ENCODE data around the gene SGK2.

Gene SGK2

GRCh38 chr20:43543138-43543537 lies 15.7 kb upstream of the SGK2 start:
- H2BK5ac ChIP-seq (ENCODE audit: low read depth, low read length, poor library complexity): no peak overlapping the region
- H3K23ac ChIP-seq (ENCODE audit: low read length): no peak overlapping the region
- WGBS (ENCODE audit: extremely low coverage, insufficient coverage, insufficient read length): no CpG with 5 or more reads among the region's 5 CpGs
- no peaks in the 10 kb centered on the region for H3K27me3 ChIP-seq (ENCODE audit: insufficient read depth, low read length)
- no peak overlapping the region for H3K4ac ChIP-seq (ENCODE audit: low read depth, low read length)
- no peak overlapping the region for H2BK120ac ChIP-seq (ENCODE audit: insufficient read depth, low read length, poor library complexity)
- no peak overlapping the region for H4K91ac ChIP-seq (ENCODE audit: low read depth, low read length)
- H3K4me1 ChIP-seq (ENCODE audit: control insufficient read depth in 1 of 2, insufficient read depth in 2 of 2, low read length in 2 of 2): no peaks in the 10 kb centered on the region
- no peak overlapping the region for H3K18ac ChIP-seq (ENCODE audit: low read length)
- H2AK5ac ChIP-seq (ENCODE audit: low read length): no peak overlapping the region
- no peak overlapping the region for H4K12ac ChIP-seq (ENCODE audit: low read depth, low read length)
- H3K14ac ChIP-seq (ENCODE audit: low read length): no peak overlapping the region
- H3K79me1 ChIP-seq (ENCODE audit: low read length): no peaks in the 10 kb centered on the region
- peaks cover 0 to 1% of the 10 kb centered on the region in 2 experiments for H3K36me3 ChIP-seq (ENCODE audit: control insufficient read depth in 1 of 2, insufficient read depth in 2 of 2, low read length in 2 of 2)
- no peak overlapping the region for H3K4me2 ChIP-seq (ENCODE audit: low read length)
- no peaks in the 10 kb centered on the region for H3K79me2 ChIP-seq (ENCODE audit: control insufficient read depth, insufficient read depth, low read length, poor library complexity)
- no peak overlapping the region for H2AFZ ChIP-seq (ENCODE audit: insufficient read depth, low read length, poor library complexity)
- H3K9ac ChIP-seq (ENCODE audit: low read length): no peak overlapping the region
- H4K8ac ChIP-seq (ENCODE audit: low read depth, low read length): no peak overlapping the region
- no peak overlapping the region for H2BK12ac ChIP-seq (ENCODE audit: low read length)
- peaks cover 9% of the 10 kb centered on the region for H3K9me3 ChIP-seq (ENCODE audit: insufficient read depth, low read depth, low read length)
- H3K4me3 ChIP-seq (ENCODE audit: low read depth, low read length): no peak overlapping the region
- no peak overlapping the region for H3K27ac ChIP-seq (ENCODE audit: low read depth, low read length)
- no peak for DNase-seq

DNA sequence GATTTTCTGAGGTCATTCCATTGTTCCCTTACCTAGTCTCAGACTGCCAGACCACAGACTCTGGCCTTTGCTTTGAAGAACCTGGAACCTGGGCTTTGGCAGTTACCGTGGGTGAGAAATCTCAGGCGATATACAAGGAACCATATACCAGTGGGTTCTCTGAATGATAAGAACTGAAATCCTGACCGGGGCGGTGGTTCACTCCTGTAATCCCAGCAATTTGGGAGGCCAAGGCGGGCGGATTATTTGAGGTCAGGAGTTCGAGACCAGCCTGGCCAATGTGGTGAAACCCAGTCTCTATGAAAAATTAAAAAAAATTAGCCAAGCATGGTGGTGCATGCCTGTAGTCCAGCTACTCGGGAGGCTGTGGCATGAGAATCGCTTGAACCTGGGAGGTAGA lies 14.3 kb upstream of the SGK2 start:
- no peaks in the 10 kb centered on the region for H3K4me1 ChIP-seq (ENCODE audit: control insufficient read depth in 1 of 2, insufficient read depth in 2 of 2, low read length in 2 of 2)
- H2AFZ ChIP-seq (ENCODE audit: insufficient read depth, low read length, poor library complexity): no peak overlapping the region
- H2AK5ac ChIP-seq (ENCODE audit: low read length): no peak overlapping the region
- H3K9me3 ChIP-seq (ENCODE audit: insufficient read depth, low read depth, low read length): peaks cover 7% of the 10 kb centered on the region
- H3K4ac ChIP-seq (ENCODE audit: low read depth, low read length): no peak overlapping the region
- H3K79me2 ChIP-seq (ENCODE audit: control insufficient read depth, insufficient read depth, low read length, poor library complexity): no peaks in the 10 kb centered on the region
- H3K79me1 ChIP-seq (ENCODE audit: low read length): no peaks in the 10 kb centered on the region
- H3K27me3 ChIP-seq (ENCODE audit: insufficient read depth, low read length): no peaks in the 10 kb centered on the region
- no CpG with 5 or more reads among the region's 9 CpGs for WGBS (ENCODE audit: extremely low coverage, insufficient coverage, insufficient read length)
- no peak overlapping the region for H2BK5ac ChIP-seq (ENCODE audit: low read depth, low read length, poor library complexity)
- no peak overlapping the region for H3K23ac ChIP-seq (ENCODE audit: low read length)
- no peak overlapping the region for H3K27ac ChIP-seq (ENCODE audit: low read depth, low read length)
- no peak overlapping the region for H2BK12ac ChIP-seq (ENCODE audit: low read length)
- no peak overlapping the region for H4K8ac ChIP-seq (ENCODE audit: low read depth, low read length)
- no peak overlapping the region for H4K91ac ChIP-seq (ENCODE audit: low read depth, low read length)
- H3K4me2 ChIP-seq (ENCODE audit: low read length): no peak overlapping the region
- no peak overlapping the region for H3K9ac ChIP-seq (ENCODE audit: low read length)
- no peak overlapping the region for H4K12ac ChIP-seq (ENCODE audit: low read depth, low read length)
- H2BK120ac ChIP-seq (ENCODE audit: insufficient read depth, low read length, poor library complexity): no peak overlapping the region
- no peak for DNase-seq
- no peak overlapping the region for H3K18ac ChIP-seq (ENCODE audit: low read length)
- H3K36me3 ChIP-seq (ENCODE audit: control insufficient read depth in 1 of 2, insufficient read depth in 2 of 2, low read length in 2 of 2): peaks cover 0 to 3% of the 10 kb centered on the region in 2 experiments
- H3K14ac ChIP-seq (ENCODE audit: low read length): no peak overlapping the region
- H3K4me3 ChIP-seq (ENCODE audit: low read depth, low read length): no peak overlapping the region

DNA sequence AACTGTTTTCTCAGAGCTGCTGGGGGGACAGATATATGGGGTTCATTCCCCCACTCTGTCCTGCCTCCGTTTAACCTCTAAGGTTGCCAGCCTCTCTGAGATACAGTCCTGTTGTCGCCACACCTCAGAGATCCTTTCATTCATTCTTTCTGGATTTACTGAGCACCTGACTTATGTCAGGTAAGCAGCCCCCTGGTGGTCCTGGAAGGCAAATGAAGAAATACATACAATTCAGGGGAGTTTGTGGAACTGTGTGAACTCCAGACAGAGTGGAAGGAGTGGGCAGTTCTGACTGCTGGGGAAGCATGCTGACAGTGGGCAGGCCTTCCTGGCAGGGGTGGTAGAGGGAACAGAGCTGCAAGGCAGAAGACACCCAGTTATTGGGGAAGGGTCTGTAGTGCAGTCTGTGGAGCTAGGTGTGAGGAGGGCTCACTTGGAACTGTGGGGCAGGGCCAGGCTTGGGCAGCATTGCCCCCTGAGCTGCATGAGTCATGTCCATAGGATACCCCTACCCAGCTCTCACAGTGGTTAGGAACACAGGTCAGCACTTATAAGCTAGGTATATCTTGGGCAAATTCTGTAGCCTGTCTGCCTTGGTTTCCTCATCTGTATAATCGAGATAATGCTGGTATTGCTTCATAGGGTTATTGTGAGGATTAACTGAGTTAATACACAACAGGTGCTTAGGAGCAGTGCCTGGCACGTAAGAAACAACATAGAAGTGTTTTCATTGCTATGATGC lies 12.8 kb upstream of the SGK2 start:
- H3K27ac ChIP-seq (ENCODE audit: low read depth, low read length): no peak overlapping the region
- no peak overlapping the region for H3K9ac ChIP-seq (ENCODE audit: low read length)
- no peak overlapping the region for H2AFZ ChIP-seq (ENCODE audit: insufficient read depth, low read length, poor library complexity)
- H3K9me3 ChIP-seq (ENCODE audit: insufficient read depth, low read depth, low read length): peaks cover 7% of the 10 kb centered on the region
- peaks cover 0 to 3% of the 10 kb centered on the region in 2 experiments for H3K36me3 ChIP-seq (ENCODE audit: control insufficient read depth in 1 of 2, insufficient read depth in 2 of 2, low read length in 2 of 2)
- no CpG with 5 or more reads among the region's 4 CpGs for WGBS (ENCODE audit: extremely low coverage, insufficient coverage, insufficient read length)
- H3K27me3 ChIP-seq (ENCODE audit: insufficient read depth, low read length): no peaks in the 10 kb centered on the region
- no peak overlapping the region for H3K18ac ChIP-seq (ENCODE audit: low read length)
- no peak overlapping the region for H3K4me3 ChIP-seq (ENCODE audit: low read depth, low read length)
- H2BK120ac ChIP-seq (ENCODE audit: insufficient read depth, low read length, poor library complexity): no peak overlapping the region
- H2AK5ac ChIP-seq (ENCODE audit: low read length): no peak overlapping the region
- H4K8ac ChIP-seq (ENCODE audit: low read depth, low read length): no peak overlapping the region
- H3K14ac ChIP-seq (ENCODE audit: low read length): no peak overlapping the region
- no peak overlapping the region for H3K4me2 ChIP-seq (ENCODE audit: low read length)
- no peak overlapping the region for H4K12ac ChIP-seq (ENCODE audit: low read depth, low read length)
- no peaks in the 10 kb centered on the region for H3K4me1 ChIP-seq (ENCODE audit: control insufficient read depth in 1 of 2, insufficient read depth in 2 of 2, low read length in 2 of 2)
- H3K79me2 ChIP-seq (ENCODE audit: control insufficient read depth, insufficient read depth, low read length, poor library complexity): no peaks in the 10 kb centered on the region
- no peak overlapping the region for H2BK12ac ChIP-seq (ENCODE audit: low read length)
- no peak overlapping the region for H4K91ac ChIP-seq (ENCODE audit: low read depth, low read length)
- DNase-seq: no peak
- no peak overlapping the region for H2BK5ac ChIP-seq (ENCODE audit: low read depth, low read length, poor library complexity)
- no peaks in the 10 kb centered on the region for H3K79me1 ChIP-seq (ENCODE audit: low read length)
- H3K23ac ChIP-seq (ENCODE audit: low read length): no peak overlapping the region
- H3K4ac ChIP-seq (ENCODE audit: low read depth, low read length): no peak overlapping the region

DNA sequence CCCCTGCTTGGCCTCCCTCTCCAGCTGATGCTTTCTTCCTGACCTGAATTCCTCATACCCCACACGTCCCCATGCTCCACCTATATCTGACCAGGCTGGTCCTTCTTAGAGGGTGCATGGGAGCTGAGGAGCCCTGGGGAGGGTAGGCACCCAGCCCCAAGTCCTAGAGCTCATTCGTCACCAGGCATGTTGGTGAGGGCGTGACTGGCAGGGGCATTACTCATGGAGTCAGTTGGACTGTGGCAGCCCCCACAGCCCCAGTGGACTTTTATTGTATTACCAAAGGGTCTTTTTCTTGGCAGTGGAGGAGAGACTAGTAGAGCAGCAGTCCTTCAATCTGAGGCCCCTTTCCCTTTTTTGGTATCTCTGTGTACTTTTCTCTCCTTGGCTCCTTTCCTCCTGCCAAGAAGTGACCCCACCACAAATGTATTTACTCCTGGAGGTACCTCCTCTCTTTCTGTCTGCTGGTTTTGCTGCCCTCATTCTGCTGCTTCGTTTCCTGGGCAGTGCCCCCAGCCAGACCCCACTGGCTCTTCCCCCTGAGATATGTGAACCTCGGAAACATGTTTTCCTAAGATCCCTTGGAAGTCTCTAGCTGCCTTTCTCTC lies 10.4 kb upstream of the SGK2 start:
- Histone ChIP-seq H3K9ac (ENCODE audit: low read length) (no peak overlapping the region), H3K79me2 (ENCODE audit: control insufficient read depth, insufficient read depth, low read length, poor library complexity) (no peaks in the 10 kb centered on the region), H3K79me1 (ENCODE audit: low read length) (no peaks in the 10 kb centered on the region), H3K4me3 (ENCODE audit: low read depth, low read length) (no peak overlapping the region), H4K91ac (ENCODE audit: low read depth, low read length) (no peak overlapping the region), H3K4ac (ENCODE audit: low read depth, low read length) (no peak overlapping the region), H2BK12ac (ENCODE audit: low read length) (no peak overlapping the region), H2BK5ac (ENCODE audit: low read depth, low read length, poor library complexity) (no peak overlapping the region), H2AK5ac (ENCODE audit: low read length) (no peak overlapping the region), H3K23ac (ENCODE audit: low read length) (no peak overlapping the region), H4K12ac (ENCODE audit: low read depth, low read length) (no peak overlapping the region), H2BK120ac (ENCODE audit: insufficient read depth, low read length, poor library complexity) (no peak overlapping the region), H4K8ac (ENCODE audit: low read depth, low read length) (no peak overlapping the region), H3K36me3 (ENCODE audit: control insufficient read depth in 1 of 2, insufficient read depth in 2 of 2, low read length in 2 of 2) (peaks cover 0 to 3% of the 10 kb centered on the region in 2 experiments), H3K9me3 (ENCODE audit: insufficient read depth, low read depth, low read length) (peaks cover 7% of the 10 kb centered on the region), H3K18ac (ENCODE audit: low read length) (no peak overlapping the region), H3K27me3 (ENCODE audit: insufficient read depth, low read length) (no peaks in the 10 kb centered on the region), H2AFZ (ENCODE audit: insufficient read depth, low read length, poor library complexity) (no peak overlapping the region), H3K4me2 (ENCODE audit: low read length) (no peak overlapping the region), H3K27ac (ENCODE audit: low read depth, low read length) (no peak overlapping the region), H3K4me1 (ENCODE audit: control insufficient read depth in 1 of 2, insufficient read depth in 2 of 2, low read length in 2 of 2) (no peaks in the 10 kb centered on the region), H3K14ac (ENCODE audit: low read length) (no peak overlapping the region)
- no peak for DNase-seq
- no CpG with 5 or more reads among the region's 5 CpGs for WGBS (ENCODE audit: extremely low coverage, insufficient coverage, insufficient read length)
